HFF-Myc (cell line): ENCODE data around the gene SDSL.

ENCODE experiments used
- DNase-seq: peaks from one replicate; pipeline ENCODE4 v3.0.0-alpha.2; 2011; ENCODE audit warnings: low read depth; ENCODE audit errors: extremely low read depth
- H3K4me3 ChIP-seq: replicated peaks from 2 replicates; pipeline ENCODE4 v1.5.1; 2011; ENCODE audit warnings: low read depth, mild to moderate bottlenecking, control low read depth, low read length
- CTCF ChIP-seq: IDR thresholded peaks from 2 replicates; pipeline ENCODE4 v1.5.1; 2012; ENCODE audit warnings: mild to moderate bottlenecking, low read depth, low read length, control low read depth; ENCODE audit errors: missing control alignments

The SDSL gene

GRCh38 chr12:113472191-113473121 is 50.3 kb downstream of the SDSL start:
- no peak for DNase-seq
- no peak for TF ChIP-seq CTCF
- H3K4me3 ChIP-seq, result no peak overlapping the region

- no peak for TF ChIP-seq CTCF
- DNase-seq, result no peak
- H3K4me3 ChIP-seq, result no peak overlapping the region
Observed at GRCh38 chr12:113473400-113473799, 51.2 kb downstream of the SDSL start.

GRCh38 chr12:113473942-113474341 is 51.8 kb downstream of the SDSL start:
- H3K4me3 ChIP-seq, result no peak overlapping the region
- no peak for TF ChIP-seq CTCF
- no peak for DNase-seq

GRCh38 chr12:113474635-113475436 is 52.7 kb downstream of the SDSL start:
- H3K4me3 ChIP-seq, result no peak overlapping the region
- DNase-seq, result no peak
- TF ChIP-seq CTCF, result no peak

- no peak for DNase-seq
- H3K4me3 ChIP-seq, result no peak overlapping the region
- no peak for TF ChIP-seq CTCF
Observed at GRCh38 chr12:113475451-113476175, 53.4 kb downstream of the SDSL start.

GRCh38 chr12:113476176-113476986 is 54.2 kb downstream of the SDSL start:
- DNase-seq, result no peak
- TF ChIP-seq CTCF, result no peak
- H3K4me3 ChIP-seq, result no peak overlapping the region
